ENCODE measurements around the gene GFPT1.

GRCh38 chr2:69291721-69292120 is 95.3 kb downstream of the GFPT1 start:
- no peak for TF ChIP-seq PHB (CRISPR knock-in tag; IDR thresholded peaks at IDR 0.05)
- TF ChIP-seq JUNB (CRISPR knock-in tag; conservative IDR thresholded peaks at IDR 0.05): no peak
- TF ChIP-seq BRF1 (IDR thresholded peaks at IDR 0.05; ENCODE audit: borderline replicate concordance, extremely low read depth, insufficient read length): no peak
- TF ChIP-seq POLR2A (conservative IDR thresholded peaks at IDR 0.05): no peak
- TF ChIP-seq ZNF140 (CRISPR knock-in tag; IDR thresholded peaks at IDR 0.05): no peak
- no peak for TF ChIP-seq POLR2AphosphoS5 (IDR thresholded peaks at IDR 0.05; ENCODE audit: control insufficient read depth, insufficient read depth, low read depth, low read length)
- TF ChIP-seq PHB2 (IDR thresholded peaks at IDR 0.05; ENCODE audit: low read depth): no peak
- no peak for TF ChIP-seq SMC3 (conservative IDR thresholded peaks at IDR 0.05; ENCODE audit: insufficient read depth, low read depth, low read length)
- no peak for TF ChIP-seq CHD2 (IDR thresholded peaks at IDR 0.05; ENCODE audit: low read depth, low read length)
- TF ChIP-seq PCBP2 (IDR thresholded peaks at IDR 0.05; ENCODE audit: low read depth, low read length, poor library complexity, severe bottlenecking): no peak
- TF ChIP-seq ATF4 (CRISPR knock-in tag; IDR thresholded peaks at IDR 0.05): no peak
- TF ChIP-seq KDM1A (IDR thresholded peaks at IDR 0.05): no peak
- TF ChIP-seq ZNF384 (IDR thresholded peaks at IDR 0.05; ENCODE audit: low read depth, low read length): no peak
